ENCODE data around the gene SRSF9.
A peak's percentile ranks its signal among the peaks of the same experiment; 100 is the strongest.
"Not testable (repeated sequence)": the region's sequence is repeated elsewhere in the genome, so short reads cannot be mapped to it uniquely, and the experiment has no call there.

The SRSF9 gene

DNA sequence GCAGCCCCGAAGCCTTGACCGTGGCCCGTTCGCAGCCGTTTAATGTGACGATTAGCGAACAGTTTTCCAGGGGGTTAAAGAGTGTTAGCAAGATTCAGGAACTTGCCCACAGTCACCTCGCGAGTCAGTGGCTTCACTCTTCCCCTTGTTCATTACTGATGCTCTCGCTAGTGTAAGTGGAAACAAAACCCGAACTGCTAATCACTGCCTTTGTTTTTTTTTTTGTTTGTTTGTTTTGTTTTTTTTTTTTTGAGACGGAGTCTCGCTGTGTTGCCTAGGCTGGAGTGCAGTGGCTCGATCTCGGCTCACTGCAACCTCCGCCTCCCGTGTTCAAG is 22.7 kb downstream of the SRSF9 start:
- DNase-seq = not testable (repeated sequence)

DNA sequence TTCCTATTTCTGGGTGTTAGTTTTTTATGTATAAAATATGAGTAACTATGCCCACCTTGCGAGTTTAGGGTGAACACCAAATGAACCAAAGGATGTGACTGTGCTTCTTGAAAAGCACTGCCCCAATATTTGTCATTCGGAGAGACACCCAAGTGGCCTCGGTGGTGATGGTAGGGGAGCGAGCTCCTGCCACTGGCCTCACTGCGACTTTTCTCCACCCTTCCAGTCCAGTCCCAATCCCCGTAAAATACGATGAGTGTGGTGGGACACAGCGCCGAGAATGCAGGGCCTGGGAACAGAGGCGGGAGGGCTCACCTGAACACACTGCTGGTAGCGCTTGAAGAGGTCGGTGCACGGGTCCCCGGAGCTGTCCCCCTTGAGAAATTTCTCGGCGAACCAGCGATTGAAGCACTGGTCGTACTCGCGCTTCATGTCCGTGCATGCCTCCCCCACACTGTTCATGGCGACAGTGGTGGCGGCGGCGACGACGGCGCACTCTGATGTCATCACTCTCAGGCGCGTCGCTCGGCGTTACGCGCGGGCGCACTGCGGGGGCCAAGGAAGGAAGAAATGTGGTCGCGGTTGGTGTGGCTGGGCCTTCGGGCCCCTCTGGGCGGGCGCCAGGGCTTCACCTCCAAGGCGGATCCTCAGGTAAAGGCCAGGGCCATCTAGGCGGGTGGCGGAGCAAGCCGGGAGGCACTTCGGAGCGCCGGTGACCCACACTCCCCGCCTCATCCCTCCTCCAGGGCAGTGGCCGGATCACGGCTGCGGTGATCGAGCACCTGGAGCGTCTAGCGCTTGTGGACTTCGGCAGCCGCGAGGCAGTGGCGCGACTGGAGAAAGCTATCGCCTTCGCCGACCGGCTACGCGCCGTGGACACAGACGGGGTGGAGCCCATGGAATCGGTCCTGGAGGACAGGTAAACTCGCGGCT is 23.4 kb downstream of the SRSF9 start, which contains the start of the genes GATC and TRIAP1:
GATC (plus strand) TSS at position 534 of the 933 bp plus-strand sequence; CDS start at position 571, 37 bp downstream.
TRIAP1 (minus strand) TSS at position 474 of the 933 bp plus-strand sequence; CDS start at position 462, 12 bp downstream.
- peak; percentile 96 for DNase-seq

DNA sequence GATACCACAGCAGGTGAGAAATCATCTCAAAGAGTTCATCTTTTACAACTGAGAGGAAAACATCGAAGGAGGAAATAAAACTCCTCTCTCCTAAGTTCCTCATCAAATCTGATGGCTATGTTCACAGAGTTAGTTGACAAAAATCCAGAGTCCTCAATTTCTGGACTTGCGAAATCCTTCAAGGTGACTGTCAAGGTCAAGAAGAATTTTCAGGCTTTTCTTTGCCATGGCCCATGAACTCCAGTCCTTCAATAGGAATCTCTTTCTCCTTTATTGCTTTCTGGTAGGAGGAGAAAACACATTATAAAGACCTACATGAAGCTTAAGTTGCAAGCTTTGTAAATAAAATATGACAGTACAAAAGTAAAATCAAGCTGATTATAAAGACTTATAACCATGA is 24.9 kb downstream of the SRSF9 start:
- no peak for DNase-seq

DNA sequence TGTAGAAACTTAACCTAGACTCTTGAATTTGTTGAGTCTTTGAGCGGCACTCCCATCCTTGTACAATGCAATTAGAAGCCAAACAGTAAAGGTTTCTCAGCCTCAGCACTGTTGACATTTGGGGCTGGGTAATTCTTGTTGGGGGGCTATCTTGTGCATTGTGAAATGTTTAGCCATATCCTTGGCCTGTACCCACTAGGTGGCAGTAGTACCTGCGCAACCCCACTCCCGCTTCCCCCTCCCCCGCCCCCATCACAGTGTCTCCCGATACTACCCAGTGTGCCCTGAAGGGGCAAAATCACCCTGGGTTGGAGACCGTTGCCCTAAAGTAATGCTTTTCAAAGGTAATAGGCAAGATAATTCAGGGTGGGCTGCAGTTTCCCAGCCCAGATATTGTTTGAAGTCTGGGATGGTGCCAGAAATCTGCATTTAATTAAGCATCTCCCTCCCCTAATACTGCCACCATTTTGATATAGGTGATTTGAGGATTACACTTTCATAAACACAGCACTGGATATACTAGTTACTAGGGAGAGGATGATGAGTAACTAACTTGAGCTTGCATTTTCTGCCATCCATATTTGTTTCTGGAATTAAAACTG is 29.8 kb downstream of the SRSF9 start:
- peak; percentile 84 for DNase-seq

DNA sequence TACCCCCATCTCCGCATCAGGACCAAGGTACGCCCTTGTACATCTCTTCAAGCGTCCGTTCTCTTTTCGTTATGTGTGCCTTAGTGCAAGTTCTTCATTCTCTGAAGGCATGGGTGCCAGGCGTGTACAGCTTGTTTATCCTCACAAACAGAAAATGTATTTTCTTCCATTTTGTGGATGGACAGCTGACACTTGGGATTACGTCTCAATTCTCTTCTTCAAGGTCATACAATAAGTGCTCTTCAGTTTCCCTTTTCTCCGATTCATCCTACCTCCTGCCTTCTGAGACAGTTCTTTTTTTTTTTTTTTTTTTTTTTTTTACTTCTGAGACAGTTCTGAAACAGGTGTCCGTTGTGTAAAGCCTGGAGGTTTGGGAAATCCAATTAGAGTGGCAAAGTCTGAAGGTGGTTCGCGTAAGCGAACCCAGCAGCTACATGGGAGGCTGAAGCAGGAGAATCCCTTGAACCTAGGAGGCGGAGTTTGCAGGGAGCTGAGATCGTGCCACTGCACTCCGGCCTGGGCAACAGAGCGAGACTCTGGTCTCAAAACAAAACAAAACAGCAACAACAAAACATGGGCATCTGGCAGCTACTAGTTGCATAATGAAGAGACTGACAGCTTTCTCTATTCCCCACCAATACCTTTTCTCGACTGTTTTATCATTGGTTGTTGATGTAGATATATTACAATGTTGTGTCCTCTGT is 30.9 kb downstream of the SRSF9 start:
- no peak for DNase-seq

DNA sequence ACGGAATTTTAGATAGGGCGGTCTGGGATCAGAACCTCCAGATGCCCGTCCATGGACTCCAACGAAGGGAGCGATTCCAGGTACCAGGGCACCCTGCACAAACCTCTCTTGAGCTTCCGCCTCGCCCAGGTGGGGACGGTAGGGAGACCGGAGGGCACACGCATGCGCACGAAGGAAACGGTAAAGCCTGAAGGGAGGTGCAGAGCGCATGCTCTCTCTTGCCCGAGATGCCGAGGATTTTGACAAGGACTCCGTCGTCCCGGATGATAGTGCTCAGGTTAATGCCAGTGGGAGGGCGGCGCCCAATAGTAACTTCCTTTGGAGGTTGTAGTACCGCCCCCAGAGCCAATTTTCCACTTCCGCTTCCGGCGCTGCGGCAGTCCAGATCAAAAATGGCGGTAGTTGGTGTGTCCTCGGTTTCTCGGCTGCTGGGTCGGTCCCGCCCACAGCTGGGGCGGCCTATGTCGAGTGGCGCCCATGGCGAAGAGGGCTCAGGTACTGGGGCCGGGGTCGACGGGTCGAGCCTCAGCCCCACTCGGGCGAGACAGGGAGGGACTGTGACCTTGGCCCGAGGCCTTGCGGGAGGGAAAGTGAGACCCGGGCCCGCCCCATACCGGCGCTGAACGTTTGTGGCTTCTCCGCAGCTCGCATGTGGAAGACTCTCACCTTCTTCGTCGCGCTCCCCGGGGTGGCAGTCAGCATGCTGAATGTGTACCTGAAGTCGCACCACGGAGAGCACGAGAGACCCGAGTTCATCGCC is 31.6 kb downstream of the SRSF9 start, which contains the start of gene COX6A1:
COX6A1 (plus strand) TSS at position 379 of the 760 bp plus-strand sequence; CDS start at position 393, 14 bp downstream.
- DNase-seq = peak; percentile 100

DNA sequence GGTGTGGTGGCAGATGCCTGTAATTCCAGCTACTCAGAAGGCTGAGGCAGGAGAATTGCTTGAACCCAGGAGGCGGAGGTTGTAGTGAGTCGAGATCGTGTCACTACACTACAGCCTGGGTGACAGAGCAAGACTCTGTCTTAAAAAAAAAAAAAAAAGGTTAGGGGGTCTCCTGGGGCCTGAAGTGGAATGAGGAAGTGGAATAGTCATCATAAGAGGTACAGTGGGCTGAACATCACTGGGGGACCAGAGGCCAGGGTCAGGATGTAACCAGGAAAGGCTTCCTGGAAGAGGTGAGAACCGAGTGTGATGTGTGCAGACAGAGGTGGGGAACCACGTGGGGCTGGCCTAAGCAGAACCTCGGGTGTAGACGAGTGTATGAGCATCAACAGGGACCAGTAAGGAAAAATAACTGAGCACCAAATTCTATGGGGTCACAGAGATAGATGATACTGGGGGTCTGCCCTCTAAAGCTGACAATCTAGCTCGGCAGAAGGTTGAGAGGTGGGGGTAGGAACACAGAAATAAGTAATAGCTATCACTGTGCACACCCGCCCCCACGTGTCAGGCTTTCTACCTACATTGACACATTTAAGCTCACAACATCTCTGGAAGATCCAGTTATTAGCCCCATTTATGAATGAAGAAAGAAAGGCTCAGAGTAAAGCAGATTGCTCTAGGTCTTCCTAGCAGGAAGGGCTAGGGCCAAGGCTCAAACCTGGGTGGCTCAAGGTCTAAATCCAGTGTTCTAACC is 36.6 kb downstream of the SRSF9 start:
- no peak for DNase-seq

DNA sequence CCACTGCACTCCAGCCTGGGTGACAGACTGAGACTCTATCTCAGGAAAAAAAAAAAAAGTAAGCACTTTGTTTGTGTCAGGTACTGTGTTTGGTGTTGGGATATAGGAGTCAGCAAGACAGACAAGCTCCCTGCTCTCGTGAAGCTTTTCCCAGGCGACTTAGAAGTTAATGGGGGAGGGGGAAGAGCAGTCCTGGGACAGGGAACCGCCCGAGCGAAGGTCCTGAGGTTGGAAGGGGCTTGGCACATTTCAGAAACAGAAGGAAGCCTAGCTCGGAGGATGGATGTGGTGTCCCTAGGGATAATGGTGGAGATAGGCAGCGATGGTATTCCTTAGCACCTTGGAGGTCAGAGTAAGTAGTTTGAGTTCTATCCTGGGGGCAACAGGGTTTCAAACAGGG is 40.2 kb downstream of the SRSF9 start:
- peak; percentile 69 for DNase-seq

DNA sequence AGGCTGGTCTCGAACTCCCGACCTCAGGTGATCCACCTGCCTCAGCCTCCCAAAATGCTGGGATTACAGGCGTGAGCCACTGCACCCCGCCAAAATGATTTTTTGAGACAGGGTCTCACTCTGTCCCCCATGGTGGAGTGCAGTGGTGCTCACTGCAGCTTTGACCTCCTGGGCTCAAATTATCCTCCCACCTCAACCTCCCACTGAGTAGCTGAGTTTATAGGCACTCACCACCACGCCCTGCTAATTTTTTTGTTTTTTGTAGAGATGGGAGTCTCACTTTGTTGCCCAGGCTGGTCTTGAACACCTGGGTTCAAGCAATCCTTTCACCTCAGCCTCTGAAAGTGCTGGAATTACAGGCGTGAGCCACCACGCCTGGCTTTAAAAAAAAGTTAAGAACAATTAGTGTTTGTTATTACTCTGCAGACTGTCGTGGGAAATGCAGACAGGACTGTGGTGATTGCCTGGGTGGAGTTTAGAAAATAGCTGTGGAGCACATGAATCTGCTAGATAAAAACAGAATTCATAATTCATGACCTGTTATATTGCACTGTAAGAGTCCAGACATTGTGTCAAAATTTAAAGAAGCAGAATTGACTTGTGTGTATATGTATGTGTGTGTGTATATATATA is 40.8 kb downstream of the SRSF9 start:
- DNase-seq = no peak

DNA sequence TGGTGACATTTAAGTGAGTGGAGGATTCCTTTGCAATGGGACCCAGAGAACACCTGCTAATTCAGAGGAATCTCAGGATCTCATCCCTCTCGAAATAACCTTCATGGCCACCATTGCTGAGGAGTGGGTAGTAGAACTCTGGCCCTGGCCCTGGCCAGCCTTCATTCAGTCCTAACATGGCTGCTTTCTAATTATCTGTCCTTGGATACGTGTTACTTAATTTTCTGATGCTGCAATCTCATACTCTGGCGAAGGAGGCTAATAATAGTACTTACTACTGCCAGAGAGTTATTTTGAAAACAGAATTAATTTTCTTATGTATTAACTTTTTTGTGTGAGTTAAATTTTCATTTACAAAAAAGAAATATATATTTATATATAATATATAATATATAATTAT is 43.8 kb downstream of the SRSF9 start:
- no peak for DNase-seq

DNA sequence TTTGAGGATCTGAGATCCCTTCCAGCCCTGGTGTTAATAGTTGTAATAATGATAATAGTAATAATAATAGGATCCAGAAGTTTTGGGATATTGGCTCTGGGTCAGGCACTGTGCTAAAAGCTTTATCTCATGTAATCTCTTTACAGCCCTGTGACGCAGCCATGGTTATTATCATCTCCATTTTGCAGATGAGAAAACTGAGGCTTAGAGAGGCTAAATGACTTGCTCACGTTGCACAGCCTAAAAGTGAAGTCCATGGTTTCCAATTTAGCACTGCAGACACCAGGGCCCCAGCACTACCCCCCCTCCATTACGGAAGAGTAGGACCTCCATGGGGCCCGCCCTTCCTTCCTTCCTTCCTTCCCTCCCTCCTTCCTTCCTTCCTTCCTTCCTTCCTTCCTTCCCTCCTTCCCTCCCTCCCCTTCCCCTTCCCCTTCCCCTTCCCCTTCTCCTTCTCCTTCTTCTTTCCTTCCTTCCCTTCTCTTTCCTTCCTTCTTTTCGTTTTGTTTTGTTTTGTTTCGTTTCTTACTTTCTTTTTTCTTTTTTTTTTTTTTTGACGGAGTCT is 46.6 kb downstream of the SRSF9 start:
- no peak for DNase-seq

DNA sequence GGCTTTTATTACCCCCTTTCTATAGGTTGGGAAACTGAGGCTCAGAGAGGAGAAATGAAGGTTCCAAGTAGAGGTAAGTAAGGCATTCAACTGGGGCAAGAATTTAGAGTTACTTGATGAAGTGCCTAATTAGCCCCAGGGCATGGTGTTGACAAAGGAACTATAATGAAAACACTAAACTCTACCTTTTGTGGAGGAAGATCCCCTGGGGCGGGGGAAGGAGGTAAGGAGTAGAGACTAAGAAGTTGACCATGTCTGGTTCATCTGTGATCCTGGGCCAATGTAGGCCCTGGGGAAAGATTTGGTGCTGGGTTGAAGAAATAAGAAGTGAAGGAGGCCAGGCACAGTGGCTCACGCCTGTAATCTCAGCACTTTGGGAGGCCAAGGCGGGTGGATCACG is 47.8 kb downstream of the SRSF9 start:
- DNase-seq = peak; percentile 71

DNA sequence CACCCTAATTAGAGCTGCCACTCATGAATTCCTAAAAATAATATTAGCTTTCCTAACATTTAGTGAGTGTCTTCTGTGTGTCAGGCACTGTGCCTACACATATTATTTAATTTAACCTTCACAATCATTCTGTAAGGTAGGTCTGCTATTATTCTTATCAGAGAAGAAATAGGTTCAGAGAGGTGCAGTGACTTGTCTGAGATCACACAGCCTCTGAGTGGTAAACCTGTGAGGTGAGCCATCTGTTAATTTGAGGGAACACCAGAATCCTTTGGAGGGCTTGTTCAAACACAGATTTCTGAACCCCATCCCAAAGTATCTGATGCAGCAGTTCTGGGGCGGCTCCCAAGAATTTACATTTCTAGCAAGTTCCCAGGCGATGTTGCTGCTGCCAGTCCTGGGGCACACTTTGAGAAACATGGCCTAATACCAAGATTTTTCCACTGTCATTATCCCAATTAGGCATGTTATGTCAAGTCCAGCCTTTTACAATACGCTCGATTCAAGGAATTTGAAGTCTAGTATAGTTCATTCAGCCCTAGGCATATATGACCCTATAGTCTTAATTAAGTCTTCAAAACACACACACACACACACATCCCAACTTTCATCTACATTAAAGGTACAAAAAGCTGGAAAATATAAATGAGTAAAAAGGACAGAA is 51.5 kb downstream of the SRSF9 start:
- DNase-seq = no peak

DNA sequence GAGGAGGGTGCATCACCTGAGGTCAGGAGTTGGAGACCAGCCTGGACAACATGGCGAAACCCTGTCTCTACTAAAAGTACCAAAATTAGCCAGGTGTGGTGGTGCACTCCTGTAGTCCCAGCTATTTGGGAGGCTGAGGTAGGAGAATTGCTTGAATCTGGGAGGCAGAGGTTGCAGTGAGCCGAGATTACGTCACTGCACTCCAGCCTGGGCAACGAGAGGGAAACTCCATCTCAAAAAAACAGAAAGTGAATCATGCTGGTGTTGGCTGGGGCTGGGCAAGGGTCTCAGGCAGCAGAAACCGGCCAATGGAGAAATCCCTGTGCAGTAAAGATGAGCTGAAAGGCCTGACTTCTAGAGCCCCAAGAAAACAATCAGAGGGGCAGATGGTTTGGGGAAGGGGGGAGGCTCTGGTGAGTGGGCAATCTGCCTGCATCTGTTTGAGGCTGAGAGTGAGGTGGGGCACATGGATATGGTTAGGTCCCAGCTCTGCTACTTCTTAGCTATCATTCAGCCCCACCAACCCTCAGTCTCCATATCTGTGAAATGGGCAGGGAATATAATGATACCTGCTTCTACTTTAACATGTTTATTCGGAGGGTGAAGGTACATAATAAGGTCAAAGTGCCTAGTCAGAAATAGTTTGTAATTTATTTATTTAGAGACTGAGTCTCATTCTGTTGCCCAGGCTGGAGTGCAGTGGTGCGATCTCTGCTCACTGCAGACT is 52.9 kb downstream of the SRSF9 start:
- no peak for DNase-seq

DNA sequence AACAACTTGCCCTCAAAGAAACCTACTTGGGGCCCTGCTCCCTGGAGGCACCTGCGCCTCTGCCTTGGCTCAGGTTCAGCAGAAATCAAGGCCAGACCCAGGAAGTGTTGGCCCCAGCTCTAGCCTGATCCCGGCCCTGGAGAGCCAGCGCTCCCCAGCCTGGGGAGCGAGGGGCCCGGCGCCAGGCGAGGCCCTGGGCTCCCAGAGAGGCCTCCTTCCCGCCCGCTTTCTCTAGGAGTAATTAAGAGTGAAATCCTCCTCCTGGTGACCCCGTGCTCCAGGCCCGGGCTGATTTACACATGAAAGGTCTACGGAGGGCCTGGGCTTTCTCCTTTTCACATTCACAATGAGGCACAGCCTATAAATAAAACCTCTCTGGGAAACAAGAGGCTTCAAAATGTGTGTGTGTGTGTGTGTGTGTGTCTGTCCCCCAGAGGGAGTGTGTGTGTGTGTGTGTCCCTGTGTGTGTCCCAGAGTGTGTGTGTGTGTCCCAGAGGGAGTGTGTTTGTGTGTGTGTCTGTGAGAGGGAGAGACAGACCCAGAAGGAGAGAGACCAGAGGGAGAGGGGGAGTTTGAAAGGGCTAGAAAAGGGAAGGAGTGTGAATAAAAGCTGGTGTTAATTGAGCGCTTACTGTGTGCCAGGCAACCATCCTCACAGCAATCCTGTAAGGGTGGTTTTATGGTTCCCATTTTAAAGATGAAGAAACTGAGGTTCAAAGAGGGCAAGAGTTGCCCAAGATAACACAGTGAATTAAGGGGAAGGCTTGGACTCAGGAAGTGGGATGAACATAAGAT is 55.5 kb downstream of the SRSF9 start:
- peak; percentile 81 for DNase-seq

DNA sequence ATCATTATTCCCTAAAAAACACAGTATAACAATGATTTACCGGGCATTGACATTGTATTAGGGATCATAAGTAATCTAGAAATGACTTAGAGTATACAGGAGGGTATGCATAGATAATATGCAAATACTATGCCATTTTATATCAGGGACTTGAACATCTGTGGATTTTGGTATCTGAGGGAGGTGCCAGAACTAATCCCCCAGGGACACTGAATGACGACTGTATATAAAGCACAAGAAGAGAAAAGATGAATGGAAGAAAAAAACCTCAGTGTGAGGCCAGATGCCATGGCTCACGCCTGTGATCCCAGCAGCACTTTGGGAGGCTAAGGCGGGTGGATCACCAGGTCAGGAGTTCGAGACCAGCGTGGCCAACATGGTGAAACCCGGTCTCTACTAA is 57.1 kb downstream of the SRSF9 start:
- DNase-seq = no peak

All from islet precursor cell (in vitro differentiated cells).